ENCODE measurements around the gene KIF2C. TPM values are rescaled to one million over a fixed set of nuclear protein-coding genes. Genes with fewer than 3 reads are reported as not detected.

The KIF2C gene
- polyA plus RNA-seq, 1 experiment, result 14.3 TPM

- Histone ChIP-seq H3K4me3 (ENCODE audit: low read depth, low read length) (no peak overlapping the region), H3K27ac (ENCODE audit: low read depth, low read length) (no peak overlapping the region), H3K9me3 (ENCODE audit: control insufficient read depth, insufficient read depth, low read length) (no peaks in the 10 kb centered on the region), H3K27me3 (ENCODE audit: control insufficient read depth, insufficient read depth, low read length) (no peaks in the 10 kb centered on the region)
- no peak for TF ChIP-seq CTCF (IDR thresholded peaks at IDR 0.05; ENCODE audit: low read depth, low read length)
- ChIA-PET CTCF (interaction anchor here (0.6 to 6.7 kb wide), 6 partner anchors 8 to 625 kb away, joined by 3 to 44 read pairs (median 4); partner anchors contain the start of gene RNU5D-1), POLR2A (no interaction called here)
- no peak for DNase-seq (ENCODE audit: low read depth, low spot score)
Observed at GRCh38 chr1:44717156-44717555, 22.5 kb upstream of the KIF2C start.

- no peak overlapping the region for H3K4me3 ChIP-seq (ENCODE audit: low read depth, low read length)
- no peaks in the 10 kb centered on the region for H3K9me3 ChIP-seq (ENCODE audit: control insufficient read depth, insufficient read depth, low read length)
- no peak for DNase-seq (ENCODE audit: low read depth, low spot score)
- H3K27me3 ChIP-seq (ENCODE audit: control insufficient read depth, insufficient read depth, low read length), result no peaks in the 10 kb centered on the region
- no peak overlapping the region for H3K27ac ChIP-seq (ENCODE audit: low read depth, low read length)
- ChIA-PET POLR2A (interaction anchor here (1.5 kb wide), 1 partner anchor 102 kb away, joined by 4 read pairs; no protein-coding TSS in a partner anchor), CTCF (interaction anchor here (1.2 to 6.7 kb wide), 4 partner anchors 9 to 15 kb away, joined by 3 to 44 read pairs (median 11); partner anchors contain the start of gene RNU5D-1)
- no peak for TF ChIP-seq CTCF (IDR thresholded peaks at IDR 0.05; ENCODE audit: low read depth, low read length)
Observed at GRCh38 chr1:44717653-44718052, 22.0 kb upstream of the KIF2C start.

GRCh38 chr1:44718091-44718490 is 21.5 kb upstream of the KIF2C start:
- Histone ChIP-seq H3K4me3 (ENCODE audit: low read depth, low read length) (no peak overlapping the region), H3K9me3 (ENCODE audit: control insufficient read depth, insufficient read depth, low read length) (no peaks in the 10 kb centered on the region), H3K27me3 (ENCODE audit: control insufficient read depth, insufficient read depth, low read length) (no peaks in the 10 kb centered on the region), H3K27ac (ENCODE audit: low read depth, low read length) (no peak overlapping the region)
- CTCF ChIA-PET, result interaction anchor here (1.2 to 6.7 kb wide), 3 partner anchors 11 to 15 kb away, joined by 3 to 44 read pairs (median 19); partner anchors contain the start of gene RNU5D-1
- POLR2A ChIA-PET, result interaction anchor here (0.6 to 1.5 kb wide), 2 partner anchors 101 to 585 kb away, joined by 3 to 4 read pairs; no protein-coding TSS in a partner anchor
- no peak for DNase-seq (ENCODE audit: low read depth, low spot score)
- no peak for TF ChIP-seq CTCF (IDR thresholded peaks at IDR 0.05; ENCODE audit: low read depth, low read length)

- no peak for DNase-seq (ENCODE audit: low read depth, low spot score)
- H3K27me3 ChIP-seq (ENCODE audit: control insufficient read depth, insufficient read depth, low read length), result no peaks in the 10 kb centered on the region
- TF ChIP-seq CTCF (IDR thresholded peaks at IDR 0.05; ENCODE audit: low read depth, low read length), result no peak
- ChIA-PET CTCF (interaction anchor here (1.0 to 6.7 kb wide), 3 partner anchors 10 to 12 kb away, joined by 3 to 44 read pairs (median 19); partner anchors contain the start of gene RNU5D-1), POLR2A (no interaction called here)
- H3K27ac ChIP-seq (ENCODE audit: low read depth, low read length), result no peak overlapping the region
- H3K9me3 ChIP-seq (ENCODE audit: control insufficient read depth, insufficient read depth, low read length), result peaks cover 5% of the 10 kb centered on the region; the same call in 1 of the 2 replicates
- no peak overlapping the region for H3K4me3 ChIP-seq (ENCODE audit: low read depth, low read length)
Observed at GRCh38 chr1:44719318-44719717, 20.3 kb upstream of the KIF2C start.

GRCh38 chr1:44720281-44720680 is 19.4 kb upstream of the KIF2C start:
- Histone ChIP-seq H3K27ac (ENCODE audit: low read depth, low read length) (no peak overlapping the region), H3K9me3 (ENCODE audit: control insufficient read depth, insufficient read depth, low read length) (peaks cover 8% of the 10 kb centered on the region; the same call in 1 of the 2 replicates), H3K27me3 (ENCODE audit: control insufficient read depth, insufficient read depth, low read length) (no peaks in the 10 kb centered on the region), H3K4me3 (ENCODE audit: low read depth, low read length) (no peak overlapping the region)
- TF ChIP-seq CTCF (IDR thresholded peaks at IDR 0.05; ENCODE audit: low read depth, low read length), result no peak
- DNase-seq (ENCODE audit: low read depth, low spot score), result no peak
- POLR2A ChIA-PET, result interaction anchor here (0.6 kb wide), 1 partner anchor 46 kb away, joined by 5 read pairs; the partner anchor contains the start of gene ARMH1
- CTCF ChIA-PET, result no interaction called here

Data from AG04450 (cell line).